Measurements from ENCODE around the gene RBM33.

Gene RBM33

GRCh38 chr7:155780884-155781283 is 136.4 kb downstream of the RBM33 start:
- DNase-seq, result no peak

- DNase-seq, result no peak
Measured at GRCh38 chr7:155781433-155781832, 137.0 kb downstream of the RBM33 start.

GRCh38 chr7:155782466-155782865 is 138.0 kb downstream of the RBM33 start:
- no peak for DNase-seq

- no peak for DNase-seq
Measured at GRCh38 chr7:155785536-155785935, 141.1 kb downstream of the RBM33 start.

- no peak for DNase-seq
Measured at GRCh38 chr7:155786491-155786890, 142.0 kb downstream of the RBM33 start.

- DNase-seq, result no peak
Measured at GRCh38 chr7:155787171-155787851, 142.8 kb downstream of the RBM33 start.

GRCh38 chr7:155788616-155789000 is 144.1 kb downstream of the RBM33 start:
- DNase-seq, result no peak

- DNase-seq, result no peak
Measured at GRCh38 chr7:155789001-155789725, 144.7 kb downstream of the RBM33 start.

- DNase-seq, result no peak
Measured at GRCh38 chr7:155790666-155791065, 146.2 kb downstream of the RBM33 start.

- no peak for DNase-seq
Measured at GRCh38 chr7:155791214-155791737, 146.8 kb downstream of the RBM33 start.

- no peak for DNase-seq
Measured at GRCh38 chr7:155791836-155792235, 147.4 kb downstream of the RBM33 start.

- no peak for DNase-seq
Measured at GRCh38 chr7:155792315-155792960, 148.0 kb downstream of the RBM33 start.

- DNase-seq, result no peak
Measured at GRCh38 chr7:155792999-155793560, 148.6 kb downstream of the RBM33 start.

GRCh38 chr7:155793720-155794119 is 149.3 kb downstream of the RBM33 start:
- DNase-seq, result no peak

GRCh38 chr7:155794196-155794595 is 149.7 kb downstream of the RBM33 start:
- DNase-seq, result no peak

- DNase-seq, result no peak
Measured at GRCh38 chr7:155795401-155795800, 150.9 kb downstream of the RBM33 start.

- no peak for DNase-seq
Measured at GRCh38 chr7:155795951-155796350, 151.5 kb downstream of the RBM33 start.

GRCh38 chr7:155796381-155797261 is 152.2 kb downstream of the RBM33 start:
- DNase-seq, result no peak

GRCh38 chr7:155797262-155798250 is 153.1 kb downstream of the RBM33 start:
- DNase-seq, result no peak

GRCh38 chr7:155798673-155799439 is 154.4 kb downstream of the RBM33 start:
- DNase-seq, result no peak

Data from hematopoietic multipotent progenitor cell treated with erythropoietin and hydrocortisone succinate and interleukin-3 and kit ligand, for 8 days (in vitro differentiated cells).